ENCODE results near the gene CLDN20.

Gene CLDN20

DNA sequence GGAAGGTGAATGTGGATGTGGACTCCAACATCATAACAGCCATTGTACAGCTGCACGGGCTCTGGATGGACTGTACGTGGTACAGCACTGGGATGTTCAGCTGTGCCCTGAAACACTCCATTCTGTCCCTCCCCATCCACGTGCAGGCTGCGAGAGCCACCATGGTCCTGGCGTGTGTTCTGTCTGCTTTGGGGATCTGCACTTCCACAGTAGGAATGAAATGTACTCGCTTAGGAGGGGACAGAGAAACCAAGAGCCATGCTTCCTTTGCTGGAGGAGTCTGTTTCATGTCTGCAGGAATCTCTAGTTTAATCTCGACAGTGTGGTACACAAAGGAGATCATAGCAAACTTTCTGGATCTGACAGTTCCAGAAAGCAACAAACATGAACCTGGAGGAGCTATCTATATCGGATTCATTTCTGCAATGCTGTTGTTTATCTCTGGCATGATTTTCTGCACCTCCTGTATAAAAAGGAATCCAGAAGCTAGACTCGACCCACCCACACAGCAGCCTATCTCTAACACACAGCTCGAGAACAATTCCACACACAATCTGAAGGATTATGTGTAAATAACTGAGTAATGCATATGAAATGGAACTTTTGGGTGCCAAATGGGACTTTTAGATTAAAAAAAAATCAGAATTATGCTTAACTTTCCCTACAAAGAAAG lies 12.1 kb downstream of the CLDN20 start:
- TF ChIP-seq EZH2phosphoT487 (conservative IDR thresholded peaks at IDR 0.05; ENCODE audit: low read length), result no peak
- TF ChIP-seq, protein P1, sequence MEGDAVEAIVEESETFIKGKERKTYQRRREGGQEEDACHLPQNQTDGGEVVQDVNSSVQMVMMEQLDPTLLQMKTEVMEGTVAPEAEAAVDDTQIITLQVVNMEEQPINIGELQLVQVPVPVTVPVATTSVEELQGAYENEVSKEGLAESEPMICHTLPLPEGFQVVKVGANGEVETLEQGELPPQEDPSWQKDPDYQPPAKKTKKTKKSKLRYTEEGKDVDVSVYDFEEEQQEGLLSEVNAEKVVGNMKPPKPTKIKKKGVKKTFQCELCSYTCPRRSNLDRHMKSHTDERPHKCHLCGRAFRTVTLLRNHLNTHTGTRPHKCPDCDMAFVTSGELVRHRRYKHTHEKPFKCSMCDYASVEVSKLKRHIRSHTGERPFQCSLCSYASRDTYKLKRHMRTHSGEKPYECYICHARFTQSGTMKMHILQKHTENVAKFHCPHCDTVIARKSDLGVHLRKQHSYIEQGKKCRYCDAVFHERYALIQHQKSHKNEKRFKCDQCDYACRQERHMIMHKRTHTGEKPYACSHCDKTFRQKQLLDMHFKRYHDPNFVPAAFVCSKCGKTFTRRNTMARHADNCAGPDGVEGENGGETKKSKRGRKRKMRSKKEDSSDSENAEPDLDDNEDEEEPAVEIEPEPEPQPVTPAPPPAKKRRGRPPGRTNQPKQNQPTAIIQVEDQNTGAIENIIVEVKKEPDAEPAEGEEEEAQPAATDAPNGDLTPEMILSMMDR (IDR thresholded peaks at IDR 0.05; ENCODE audit: insufficient read depth, low read length, poor library complexity, severe bottlenecking), result no peak
- Histone ChIP-seq H3K9me2 (replicated peaks; ENCODE audit: insufficient read depth, low read length) (no peaks in the 10 kb centered on the region), H3K36me3 (ENCODE audit: low read length) (peaks cover 17% of the 10 kb centered on the region; the same call in 1 of the 2 replicates), H3K9me3 (ENCODE audit: insufficient read depth, low read length) (no peaks in the 10 kb centered on the region), H4K20me1 (ENCODE audit: low read depth, low read length) (no peaks in the 10 kb centered on the region), H3K9ac (ENCODE audit: low read length) (no peak overlapping the region), H2AFZ (ENCODE audit: low read depth, low read length, severe bottlenecking) (no peak overlapping the region), H3K27ac (ENCODE audit: low read depth, low read length) (no peak overlapping the region), H3K4me3 (ENCODE audit: insufficient read depth, low read length, poor library complexity, severe bottlenecking) (no peak overlapping the region), H3K79me2 (ENCODE audit: insufficient read depth, low read length) (no peaks in the 10 kb centered on the region; the same call in 1 of the 2 replicates), H3K4me2 (ENCODE audit: low read depth, low read length, poor library complexity, severe bottlenecking) (no peak overlapping the region), H3F3A (ENCODE audit: insufficient read depth) (no peaks in the 10 kb centered on the region), H3K27me3 (ENCODE audit: low read length) (no peaks in the 10 kb centered on the region)

DNA sequence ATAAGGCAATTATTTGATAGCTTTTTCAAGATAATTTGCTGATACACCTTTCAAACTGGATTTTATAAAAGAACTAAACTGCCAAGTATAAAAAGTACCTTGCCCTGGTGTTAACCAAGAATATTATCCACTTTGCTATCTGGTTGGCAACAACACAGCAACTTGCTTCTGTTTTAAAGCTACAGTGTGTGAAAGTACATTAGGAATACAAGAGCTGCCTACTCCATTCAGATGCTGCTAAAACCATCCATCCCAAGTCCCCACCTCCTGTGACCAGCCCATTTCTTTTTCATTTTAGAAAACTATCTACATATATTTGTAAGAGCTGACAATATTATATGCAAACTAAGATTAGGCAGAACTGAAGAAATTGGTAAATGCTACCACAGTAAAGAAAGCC lies 12.8 kb downstream of the CLDN20 start:
- H3K9me3 ChIP-seq (ENCODE audit: insufficient read depth, low read length), result no peaks in the 10 kb centered on the region
- H3K79me2 ChIP-seq (ENCODE audit: insufficient read depth, low read length), result no peaks in the 10 kb centered on the region; the same call in 1 of the 2 replicates
- no peaks in the 10 kb centered on the region for H4K20me1 ChIP-seq (ENCODE audit: low read depth, low read length)
- no peaks in the 10 kb centered on the region for H3F3A ChIP-seq (ENCODE audit: insufficient read depth)
- H2AFZ ChIP-seq (ENCODE audit: low read depth, low read length, severe bottlenecking), result no peak overlapping the region
- TF ChIP-seq EZH2phosphoT487 (conservative IDR thresholded peaks at IDR 0.05; ENCODE audit: low read length), result no peak
- TF ChIP-seq, protein P1 (IDR thresholded peaks at IDR 0.05; ENCODE audit: insufficient read depth, low read length, poor library complexity, severe bottlenecking), result no peak
- H3K27ac ChIP-seq (ENCODE audit: low read depth, low read length), result no peak overlapping the region
- H3K27me3 ChIP-seq (ENCODE audit: low read length), result no peaks in the 10 kb centered on the region
- no peaks in the 10 kb centered on the region for H3K9me2 ChIP-seq (replicated peaks; ENCODE audit: insufficient read depth, low read length)
- no peak overlapping the region for H3K4me2 ChIP-seq (ENCODE audit: low read depth, low read length, poor library complexity, severe bottlenecking)
- no peak overlapping the region for H3K9ac ChIP-seq (ENCODE audit: low read length)
- H3K4me3 ChIP-seq (ENCODE audit: insufficient read depth, low read length, poor library complexity, severe bottlenecking), result no peak overlapping the region
- peaks cover 15% of the 10 kb centered on the region; the same call in 1 of the 2 replicates for H3K36me3 ChIP-seq (ENCODE audit: low read length)

DNA sequence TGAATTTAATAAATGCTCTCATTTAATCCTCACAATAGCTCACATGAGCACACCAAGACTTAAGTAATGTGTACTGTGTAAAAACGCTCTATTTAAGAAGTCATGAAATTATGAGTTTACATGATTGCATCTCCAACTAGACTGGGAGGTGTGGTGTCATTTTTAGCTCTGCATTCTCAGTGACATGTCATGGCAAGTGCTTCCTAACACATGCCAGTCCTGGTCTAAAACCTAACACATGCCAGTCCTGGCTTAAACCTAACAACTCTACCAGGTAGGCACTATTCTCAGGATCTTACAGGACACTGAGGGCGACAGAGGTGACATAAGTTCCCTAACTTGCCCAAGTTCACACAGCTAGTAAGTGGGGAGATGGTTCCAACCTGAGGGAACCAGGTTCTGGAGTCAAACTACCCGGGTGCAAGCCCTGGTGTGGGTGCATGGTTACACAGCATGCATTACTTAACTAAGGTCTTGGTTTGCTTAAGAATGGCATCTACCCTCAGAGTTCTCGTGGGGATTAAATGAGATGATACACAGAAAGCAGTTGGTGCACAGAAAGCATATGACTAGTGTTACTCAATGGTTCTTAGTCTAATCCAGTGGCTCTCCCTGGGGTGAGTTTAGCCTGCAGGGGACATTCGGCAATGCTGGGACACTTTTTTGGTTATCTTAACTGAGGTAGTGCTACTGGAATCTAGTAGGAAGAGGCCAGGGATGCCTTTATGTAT lies 14.7 kb downstream of the CLDN20 start:
- TF ChIP-seq EZH2phosphoT487 (conservative IDR thresholded peaks at IDR 0.05; ENCODE audit: low read length), result no peak
- TF ChIP-seq, protein P1 (IDR thresholded peaks at IDR 0.05; ENCODE audit: insufficient read depth, low read length, poor library complexity, severe bottlenecking), result no peak
- Histone ChIP-seq H2AFZ (ENCODE audit: low read depth, low read length, severe bottlenecking) (no peak overlapping the region), H3K9ac (ENCODE audit: low read length) (no peak overlapping the region), H3K27me3 (ENCODE audit: low read length) (no peaks in the 10 kb centered on the region), H3K36me3 (ENCODE audit: low read length) (peaks cover 23% of the 10 kb centered on the region), H3K4me3 (ENCODE audit: insufficient read depth, low read length, poor library complexity, severe bottlenecking) (no peak overlapping the region), H3K27ac (ENCODE audit: low read depth, low read length) (no peak overlapping the region), H3K9me2 (replicated peaks; ENCODE audit: insufficient read depth, low read length) (no peaks in the 10 kb centered on the region), H4K20me1 (ENCODE audit: low read depth, low read length) (no peaks in the 10 kb centered on the region), H3F3A (ENCODE audit: insufficient read depth) (no peaks in the 10 kb centered on the region), H3K9me3 (ENCODE audit: insufficient read depth, low read length) (no peaks in the 10 kb centered on the region), H3K79me2 (ENCODE audit: insufficient read depth, low read length) (no peaks in the 10 kb centered on the region; the same call in 1 of the 2 replicates), H3K4me2 (ENCODE audit: low read depth, low read length, poor library complexity, severe bottlenecking) (no peak overlapping the region)

All from SU-DHL-6 (cell line).